SK-N-SH (cell line): Measurements from ENCODE around the gene WDR81. TPM values are rescaled to one million over a fixed set of nuclear protein-coding genes. Genes with fewer than 3 reads are reported as not detected.
"Not testable (repeated sequence)": the region's sequence is repeated elsewhere in the genome, so short reads cannot be mapped to it uniquely, and the experiment has no call there.

Experiments used
- CTCF ChIA-PET: fragments of 300-600, 350-600 bp; formaldehyde crosslinking; extraction: SDS; loops from one replicate; lab custom pipeline; 2021; lab: Yijun Ruan, JAX
- POLR2A ChIA-PET: fragments of 350-600 bp; sonication (Branson Sonifier 250); formaldehyde crosslinking; extraction: SDS; loops from one replicate; lab custom pipeline; 2020; ENCODE audit warnings: antibody characterized with exemption, inconsistent platforms; lab: Yijun Ruan, JAX
- DNase-seq: peaks from one replicate; pipeline ENCODE4 v3.0.0; 2012
- H2AFZ ChIP-seq: fragments of 200-600 bp; sonication (generic); 2 replicates; pipeline ENCODE4 v1.8.1; 2016; ENCODE audit warnings: antibody characterized with exemption, mild to moderate bottlenecking, low read depth
- H3F3A ChIP-seq: fragments of 200-600 bp; sonication (generic); replicated peaks from 2 replicates; pipeline ENCODE3; 2016; ENCODE audit warnings: antibody characterized with exemption, mild to moderate bottlenecking; ENCODE audit not compliant: insufficient read depth
- H3K27ac ChIP-seq, 2 experiments: fragments of 200-500 bp in 1 of 2; fragments of 200-600 bp in 1 of 2; sonication (Bioruptor generic) in 1 of 2; sonication (generic), shearing (Covaris generic) in 1 of 2; 2 replicates each; pipeline versions ENCODE4 v1.5.1 to v1.6.1; 2014 to 2016; ENCODE audit warnings: low read depth in 2 of 2, inconsistent platforms in 1 of 2, low read length in 1 of 2, mild to moderate bottlenecking in 1 of 2, mixed read lengths in 1 of 2
- H3K27me3 ChIP-seq: fragments of 200-600 bp; sonication (generic), shearing (Covaris generic); 2 replicates; pipeline ENCODE4 v1.6.1; 2016; ENCODE audit warnings: mixed run types; ENCODE audit not compliant: insufficient read depth
- H3K36me3 ChIP-seq, 2 experiments: fragments of 200-500 bp in 1 of 2; fragments of 200-600 bp in 1 of 2; sonication (Bioruptor generic) in 1 of 2; sonication (generic) in 1 of 2; replicated peaks in 1 of 2; 2 replicates each; pipeline versions ENCODE3 to v1.5.1; 2014 to 2016; ENCODE audit warnings: low read length in 1 of 2, mild to moderate bottlenecking in 1 of 2; ENCODE audit not compliant: insufficient read depth in 2 of 2, control insufficient read depth in 1 of 2
- H3K4me1 ChIP-seq, 2 experiments: fragments of 200-500 bp in 1 of 2; fragments of 200-600 bp in 1 of 2; sonication (Bioruptor generic) in 1 of 2; sonication (generic), shearing (Covaris generic) in 1 of 2; 2 replicates each; pipeline versions ENCODE4 v1.5.1 to v1.6.1; 2014 to 2016; ENCODE audit warnings: low read depth in 1 of 2, low read length in 1 of 2, mixed run types in 1 of 2; ENCODE audit not compliant: insufficient read depth in 2 of 2, control insufficient read depth in 1 of 2
- H3K4me2 ChIP-seq: fragments of 200-600 bp; sonication (generic), shearing (Covaris generic); 2 replicates; pipeline ENCODE4 v1.6.1; 2017; ENCODE audit warnings: mixed run types
- H3K4me3 ChIP-seq, 2 experiments: fragments of 200-500 bp in 1 of 2; fragments of 200-600 bp in 1 of 2; sonication (Bioruptor generic) in 1 of 2; sonication (generic), shearing (Covaris generic) in 1 of 2; 2 replicates each; pipeline versions ENCODE4 v1.5.1 to v1.8.1; 2014 to 2016; ENCODE audit warnings: low read depth in 2 of 2, inconsistent platforms in 1 of 2, low read length in 1 of 2, mild to moderate bottlenecking in 1 of 2, mixed read lengths in 1 of 2, moderate library complexity in 1 of 2
- H3K79me2 ChIP-seq: fragments of 200-600 bp; sonication (generic); 2 replicates; pipeline ENCODE4 v1.8.1; 2017; ENCODE audit warnings: mild to moderate bottlenecking; ENCODE audit not compliant: insufficient read depth
- H3K9ac ChIP-seq: fragments of 200-600 bp; sonication (generic); 2 replicates; pipeline ENCODE4 v1.6.1; 2017; ENCODE audit warnings: mixed run types
- H3K9me2 ChIP-seq: fragments of 200-600 bp; sonication (generic); 2 replicates; pipeline ENCODE4 v1.6.1; 2017; ENCODE audit warnings: mixed run types
- H3K9me3 ChIP-seq: fragments of 200-600 bp; sonication (generic); 2 replicates; pipeline ENCODE4 v1.6.1; 2017; ENCODE audit warnings: mixed run types, mild to moderate bottlenecking, moderate library complexity
- H4K20me1 ChIP-seq: fragments of 200-600 bp; sonication (generic); 2 replicates; pipeline ENCODE4 v1.6.1; 2017; ENCODE audit warnings: mild to moderate bottlenecking, mixed run types; ENCODE audit not compliant: insufficient read depth
- ELF1 ChIP-seq: IDR thresholded peaks from 2 replicates; pipeline ENCODE4 v1.4.0; 2012
- MXI1 ChIP-seq: IDR thresholded peaks from 2 replicates; pipeline ENCODE4 v1.6.1; 2012; ENCODE audit warnings: mild to moderate bottlenecking, low read depth, low read length, improper control_type of control experiment
- RCOR1 ChIP-seq: fragments of 150-350 bp; IDR thresholded peaks from 2 replicates; pipeline ENCODE4 v1.6.1; 2017; ENCODE audit warnings: antibody characterized with exemption, low read length
- SIN3A ChIP-seq: IDR thresholded peaks from 2 replicates; pipeline ENCODE4 v1.6.1; 2012; ENCODE audit warnings: low read depth, mild to moderate bottlenecking, low read length, moderate library complexity, borderline replicate concordance
- WGBS: methylation state at CpG from one replicate; pipeline ENCODE4 v1.1.6; 2017; ENCODE audit warnings: low lambda C conversion rate; 5-methylcytosine and 5-hydroxymethylcytosine counted together
- polyA plus RNA-seq, 3 experiments: library from polyadenylated mRNA; depleted of rRNA; stranded (reverse); fragments of >200 nt; gene quantifications; 2 replicates each; pipeline ENCODE4 v1.2.3, GENCODE V29; 2012
- TF ChIP-seq, protein P1 (sequence below): fragments of 150-350 bp; IDR thresholded peaks from 2 replicates; pipeline ENCODE4 v1.6.1; 2017; ENCODE audit warnings: antibody characterized with exemption, low read length, low read depth, borderline replicate concordance
- TF ChIP-seq, protein P2 (sequence below): fragments of 150-350 bp; IDR thresholded peaks from 2 replicates; pipeline ENCODE4 v1.6.1; 2016; ENCODE audit warnings: mild to moderate bottlenecking, low read depth, low read length

The WDR81 gene
- polyA plus RNA-seq, 1 of the 3 experiments (the other 2 are of a cell fraction): 9.3 TPM

DNA sequence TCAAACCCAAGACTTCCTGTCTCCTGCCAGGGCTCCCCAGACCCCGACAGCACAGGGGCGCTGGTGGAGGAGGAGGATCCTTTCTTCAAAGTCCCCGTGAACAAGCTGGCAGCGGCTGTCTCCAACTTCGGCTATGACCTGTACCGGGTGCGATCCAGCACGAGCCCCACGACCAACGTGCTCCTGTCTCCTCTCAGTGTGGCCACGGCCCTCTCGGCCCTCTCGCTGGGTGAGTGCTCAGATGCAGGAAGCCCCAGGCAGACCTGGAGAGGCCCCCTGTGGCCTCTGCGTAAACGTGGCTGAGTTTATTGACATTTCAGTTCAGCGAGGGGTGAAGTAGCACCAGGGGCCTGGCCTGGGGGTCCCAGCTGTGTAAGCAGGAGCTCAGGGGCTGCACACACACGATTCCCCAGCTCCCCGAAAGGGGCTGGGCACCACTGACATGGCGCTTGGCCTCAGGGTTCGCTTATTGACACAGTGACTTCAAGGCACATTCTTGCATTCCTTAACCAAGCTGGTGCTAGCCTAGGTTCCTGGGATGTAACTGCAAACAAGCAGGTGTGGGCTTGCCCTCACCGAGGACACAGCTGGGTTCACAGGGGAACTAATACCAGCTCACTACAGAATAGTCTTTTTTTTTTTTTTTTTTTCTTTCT, 45.4 kb downstream of the WDR81 start:
- H3F3A ChIP-seq: no peaks in the 10 kb centered on the region
- no peak overlapping the region for H3K4me3 ChIP-seq
- ChIA-PET CTCF (interaction anchor here (1.0 to 2.0 kb wide), 4 partner anchors 14 to 101 kb away, joined by 3 to 6 read pairs (median 4); no protein-coding TSS in a partner anchor), POLR2A (interaction anchor here (0.6 kb wide), 1 partner anchor 18 kb away, joined by 3 read pairs; no protein-coding TSS in a partner anchor)
- no peaks in the 10 kb centered on the region for H3K9me3 ChIP-seq
- H3K27me3 ChIP-seq: no peaks in the 10 kb centered on the region
- TF ChIP-seq, protein P1, sequence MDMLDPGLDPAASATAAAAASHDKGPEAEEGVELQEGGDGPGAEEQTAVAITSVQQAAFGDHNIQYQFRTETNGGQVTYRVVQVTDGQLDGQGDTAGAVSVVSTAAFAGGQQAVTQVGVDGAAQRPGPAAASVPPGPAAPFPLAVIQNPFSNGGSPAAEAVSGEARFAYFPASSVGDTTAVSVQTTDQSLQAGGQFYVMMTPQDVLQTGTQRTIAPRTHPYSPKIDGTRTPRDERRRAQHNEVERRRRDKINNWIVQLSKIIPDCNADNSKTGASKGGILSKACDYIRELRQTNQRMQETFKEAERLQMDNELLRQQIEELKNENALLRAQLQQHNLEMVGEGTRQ: no peak
- TF ChIP-seq MXI1 (no peak), ELF1 (no peak), SIN3A (no peak), RCOR1 (no peak)
- TF ChIP-seq, protein P2, sequence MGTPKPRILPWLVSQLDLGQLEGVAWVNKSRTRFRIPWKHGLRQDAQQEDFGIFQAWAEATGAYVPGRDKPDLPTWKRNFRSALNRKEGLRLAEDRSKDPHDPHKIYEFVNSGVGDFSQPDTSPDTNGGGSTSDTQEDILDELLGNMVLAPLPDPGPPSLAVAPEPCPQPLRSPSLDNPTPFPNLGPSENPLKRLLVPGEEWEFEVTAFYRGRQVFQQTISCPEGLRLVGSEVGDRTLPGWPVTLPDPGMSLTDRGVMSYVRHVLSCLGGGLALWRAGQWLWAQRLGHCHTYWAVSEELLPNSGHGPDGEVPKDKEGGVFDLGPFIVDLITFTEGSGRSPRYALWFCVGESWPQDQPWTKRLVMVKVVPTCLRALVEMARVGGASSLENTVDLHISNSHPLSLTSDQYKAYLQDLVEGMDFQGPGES: no peak
- no peaks in the 10 kb centered on the region for H3K79me2 ChIP-seq
- H2AFZ ChIP-seq: no peak overlapping the region
- peaks cover 0 to 3% of the 10 kb centered on the region in 2 experiments; a peak in 1 of 4 replicates for H3K4me1 ChIP-seq
- H3K36me3 ChIP-seq: peaks cover 0 to 3% of the 10 kb centered on the region in 2 experiments
- DNase-seq: no peak
- H3K27ac ChIP-seq: no peak overlapping the region
- no peaks in the 10 kb centered on the region for H3K9me2 ChIP-seq
- no peaks in the 10 kb centered on the region for H4K20me1 ChIP-seq
- WGBS: 78% methylated on average over 6 of the region's 21 CpGs
- no peak overlapping the region for H3K9ac ChIP-seq
- H3K4me2 ChIP-seq: no peak overlapping the region

DNA sequence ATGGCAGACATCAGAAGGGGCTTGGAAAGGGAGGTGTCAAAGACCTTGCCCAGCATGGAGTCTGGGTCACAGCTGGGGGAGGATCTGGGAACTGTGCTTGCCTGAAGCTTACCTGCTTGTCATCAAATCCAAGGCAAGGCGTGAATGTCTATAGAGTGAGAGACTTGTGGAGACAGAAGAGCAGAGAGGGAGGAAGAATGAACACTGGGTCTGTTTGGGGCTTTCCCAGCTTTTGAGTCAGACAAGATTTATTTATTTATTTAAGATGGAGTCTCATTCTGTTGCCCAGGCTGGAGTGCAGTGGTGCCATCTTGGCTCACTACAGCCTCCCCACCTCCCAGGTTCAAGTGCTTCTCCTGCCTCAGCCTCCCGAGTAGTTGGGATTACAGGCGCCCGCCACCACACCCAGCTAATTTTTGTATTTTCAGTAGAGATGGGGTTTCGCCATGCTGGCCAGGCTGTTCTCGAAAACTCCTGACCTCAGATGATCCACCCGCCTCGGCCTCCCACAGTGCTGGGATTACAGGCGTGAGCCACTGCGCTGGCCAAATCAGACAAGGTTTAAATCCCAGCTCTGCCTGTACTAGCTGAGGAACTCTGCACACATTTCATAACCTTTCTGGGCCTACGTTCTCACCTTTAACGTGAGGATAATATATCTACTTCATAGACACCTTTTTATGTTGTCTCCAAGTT, 48.6 kb downstream of the WDR81 start:
- POLR2A ChIA-PET: interaction anchor here (0.8 kb wide), 1 partner anchor 11 kb away, joined by 3 read pairs; no protein-coding TSS in a partner anchor

More for the DNA sequence above, 48.6 kb downstream of the WDR81 start:
- H2AFZ ChIP-seq, H3K4me3 ChIP-seq, H3K79me2 ChIP-seq, H3F3A ChIP-seq, H3K4me2 ChIP-seq, H3K27ac ChIP-seq, H3K4me1 ChIP-seq, H3K27me3 ChIP-seq, H3K9ac ChIP-seq, H3K9me3 ChIP-seq, H3K9me2 ChIP-seq, DNase-seq, H4K20me1 ChIP-seq: not testable (repeated sequence)
- WGBS: 94% methylated on average over 12 of the region's 12 CpGs
- CTCF ChIA-PET: interaction anchor here (0.7 to 1.7 kb wide), 8 partner anchors 8 to 124 kb away, joined by 3 to 4 read pairs (median 3); partner anchors contain the start of gene SERPINF1
- H3K36me3 ChIP-seq: peaks cover 7 to 24% of the 10 kb centered on the region in 2 experiments
